ENCODE data around the gene KCNH2. TPM values are rescaled to one million over a fixed set of nuclear protein-coding genes. Genes with fewer than 3 reads are reported as not detected.

Gene KCNH2
- total and polyA plus RNA-seq, 7 donors: 0.46 to 107 (median 40.6) TPM

DNA sequence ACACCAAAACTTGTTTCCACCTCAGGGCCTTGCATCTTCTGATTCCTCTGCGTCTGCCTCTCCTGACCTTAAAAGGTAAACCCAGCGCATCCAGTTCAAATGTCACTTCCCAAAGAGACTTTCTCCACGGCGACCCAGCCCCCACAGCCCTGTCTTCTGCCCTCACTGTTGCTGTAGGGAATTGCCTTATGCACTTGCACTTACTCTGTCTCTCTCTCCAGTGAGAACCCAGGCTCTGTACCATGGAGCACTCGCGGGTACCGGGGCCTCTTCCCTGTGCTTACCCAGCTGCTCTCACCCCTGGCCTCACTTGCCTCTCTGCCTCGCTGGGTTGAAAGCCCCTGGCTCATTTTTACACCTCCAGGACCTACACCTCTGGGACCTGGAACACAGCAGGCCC, 77.4 kb downstream of the KCNH2 start:
- intact Hi-C loops (cut with DNase I): no loop called here
- H3K4me1 ChIP-seq: peaks cover 0 to 50% (median 44%) of the 10 kb centered on the region in 4 donors
- no peaks in the 10 kb centered on the region for H3K36me3 ChIP-seq
- TF ChIP-seq POLR2A (IDR thresholded peaks at IDR 0.05) (no peak), CTCF (IDR thresholded peaks at IDR 0.05) (no peak), EP300 (IDR thresholded peaks at IDR 0.05) (no peak), POLR2AphosphoS5 (IDR thresholded peaks at IDR 0.05) (no peak)
- H3K9me3 ChIP-seq: no peaks in the 10 kb centered on the region
- no peak overlapping the region for H3K4me3 ChIP-seq
- no peak for DNase-seq
- H3K27me3 ChIP-seq: no peaks in the 10 kb centered on the region
- 35 to 65% methylated on average over 8 of the region's 8 CpGs for WGBS, 2 donors
- H3K27ac ChIP-seq: peak overlapping the region in 3 of 4 donors; percentile 77 to 84 (median 83)

DNA sequence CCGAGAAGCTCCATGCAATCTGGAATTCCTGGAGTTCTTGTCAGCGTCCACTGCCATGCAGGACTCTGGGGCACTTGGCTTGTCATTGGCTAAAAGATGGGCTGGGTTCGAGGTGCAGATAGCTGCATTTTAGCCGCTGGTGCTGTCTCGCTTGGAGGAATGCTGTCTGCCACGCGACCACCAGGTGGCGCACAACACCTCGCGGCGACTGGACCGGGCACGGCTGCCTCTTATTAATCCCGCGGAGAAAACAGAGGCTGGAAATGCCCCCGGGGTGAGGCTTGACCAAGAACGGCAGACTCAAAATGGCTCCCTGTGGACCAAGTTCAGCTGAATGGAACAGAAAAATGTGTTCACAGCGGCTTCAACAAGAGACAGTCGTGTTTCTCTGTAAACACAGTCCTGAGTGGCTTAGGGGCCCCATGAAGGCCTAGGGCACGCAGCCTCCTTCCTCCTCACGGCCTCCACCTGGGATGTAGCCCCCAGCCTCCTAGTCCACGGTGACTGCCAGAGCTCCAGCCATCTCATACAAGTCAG, 79.6 kb downstream of the KCNH2 start:
- no peaks in the 10 kb centered on the region for H3K27me3 ChIP-seq
- no peak overlapping the region for H3K4me3 ChIP-seq
- TF ChIP-seq EP300 (IDR thresholded peaks at IDR 0.05): no peak
- TF ChIP-seq CTCF (IDR thresholded peaks at IDR 0.05): peak; percentile 86 to 98 (median 94)
- no peaks in the 10 kb centered on the region for H3K36me3 ChIP-seq
- DNase-seq: peak; percentile 91
- H3K9me3 ChIP-seq: peaks cover 0 to 3% (median 1%) of the 10 kb centered on the region in 4 donors
- peaks cover 0 to 40% (median 32%) of the 10 kb centered on the region in 4 donors for H3K4me1 ChIP-seq
- 10 to 11% methylated on average over 22 of the region's 22 CpGs for WGBS, 2 donors
- intact Hi-C loops (cut with DNase I): loop anchor here (1.0 kb wide), 1 partner anchor 90 kb away; no protein-coding TSS in a partner anchor
- no peak overlapping the region for H3K27ac ChIP-seq

- Histone ChIP-seq H3K4me1 (peaks cover 0 to 32% (median 25%) of the 10 kb centered on the region in 4 donors), H3K27me3 (no peaks in the 10 kb centered on the region), H3K36me3 (no peaks in the 10 kb centered on the region), H3K9me3 (peaks cover 0 to 6% (median 5%) of the 10 kb centered on the region in 4 donors), H3K27ac (no peak overlapping the region), H3K4me3 (no peak overlapping the region)
- TF ChIP-seq EP300 (IDR thresholded peaks at IDR 0.05): no peak
- no peak for TF ChIP-seq POLR2AphosphoS5 (IDR thresholded peaks at IDR 0.05)
- TF ChIP-seq CTCF (IDR thresholded peaks at IDR 0.05): no peak
- no peak for TF ChIP-seq POLR2A (IDR thresholded peaks at IDR 0.05)
- intact Hi-C loops (cut with DNase I): loop anchor here (1.0 kb wide), 1 partner anchor 91 kb away; no protein-coding TSS in a partner anchor
- WGBS, 2 donors: 55 to 56% methylated on average over 22 of the region's 22 CpGs
- DNase-seq: no peak
Observed at GRCh38 chr7:150897502-150898474, 80.3 kb downstream of the KCNH2 start.

DNA sequence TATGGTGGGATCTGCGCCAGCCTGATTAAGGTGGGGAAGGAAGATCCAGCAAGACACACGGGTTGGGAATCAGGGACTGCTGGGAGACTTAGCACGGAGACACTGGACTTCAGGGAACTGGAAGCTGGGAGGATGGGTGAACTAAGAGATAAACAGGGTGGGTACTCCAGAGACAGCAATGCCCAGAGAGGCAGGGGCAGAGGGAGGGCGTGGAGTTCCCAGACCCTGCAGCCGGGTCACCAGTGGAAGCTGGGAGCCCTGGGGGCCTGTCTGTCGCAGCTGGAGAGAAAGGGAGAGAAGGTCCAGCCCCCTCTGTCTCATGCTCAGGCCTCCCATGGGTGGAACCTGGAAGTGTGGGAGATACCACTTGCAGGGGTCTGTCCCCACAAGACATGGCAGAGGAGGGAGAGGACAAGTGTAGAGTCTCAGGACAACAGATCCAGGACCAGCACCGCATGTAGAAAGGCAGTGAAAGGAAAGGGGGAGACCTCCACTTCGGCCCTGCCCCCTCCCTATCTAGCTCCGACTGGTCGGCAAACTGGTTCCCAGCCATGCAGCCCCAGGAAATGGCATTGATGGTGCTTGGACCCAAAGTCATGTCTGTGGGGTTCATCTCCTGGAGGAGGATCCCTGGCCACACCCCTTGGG, 81.4 kb downstream of the KCNH2 start:
- intact Hi-C loops (cut with DNase I): no loop called here
- DNase-seq: no peak

More for the DNA sequence above, 81.4 kb downstream of the KCNH2 start:
- 71 to 80% methylated on average over 10 of the region's 10 CpGs for WGBS, 2 donors
- TF ChIP-seq POLR2A (IDR thresholded peaks at IDR 0.05) (no peak), EP300 (IDR thresholded peaks at IDR 0.05) (no peak), CTCF (IDR thresholded peaks at IDR 0.05) (no peak), POLR2AphosphoS5 (IDR thresholded peaks at IDR 0.05) (no peak)
- Histone ChIP-seq H3K36me3 (no peaks in the 10 kb centered on the region), H3K27me3 (no peaks in the 10 kb centered on the region), H3K9me3 (peaks cover 0 to 6% (median 5%) of the 10 kb centered on the region in 4 donors), H3K4me3 (no peak overlapping the region), H3K27ac (no peak overlapping the region), H3K4me1 (peaks cover 0 to 21% (median 14%) of the 10 kb centered on the region in 4 donors)
